Measurements from ENCODE around the gene CNTFR.

GRCh38 chr9:34630402-34631154 lies 41.1 kb upstream of the CNTFR start:
- no peak for TF ChIP-seq CTCF (IDR thresholded peaks at IDR 0.05; ENCODE audit: low read depth, low read length, missing input control)
- TF ChIP-seq, protein P1, sequence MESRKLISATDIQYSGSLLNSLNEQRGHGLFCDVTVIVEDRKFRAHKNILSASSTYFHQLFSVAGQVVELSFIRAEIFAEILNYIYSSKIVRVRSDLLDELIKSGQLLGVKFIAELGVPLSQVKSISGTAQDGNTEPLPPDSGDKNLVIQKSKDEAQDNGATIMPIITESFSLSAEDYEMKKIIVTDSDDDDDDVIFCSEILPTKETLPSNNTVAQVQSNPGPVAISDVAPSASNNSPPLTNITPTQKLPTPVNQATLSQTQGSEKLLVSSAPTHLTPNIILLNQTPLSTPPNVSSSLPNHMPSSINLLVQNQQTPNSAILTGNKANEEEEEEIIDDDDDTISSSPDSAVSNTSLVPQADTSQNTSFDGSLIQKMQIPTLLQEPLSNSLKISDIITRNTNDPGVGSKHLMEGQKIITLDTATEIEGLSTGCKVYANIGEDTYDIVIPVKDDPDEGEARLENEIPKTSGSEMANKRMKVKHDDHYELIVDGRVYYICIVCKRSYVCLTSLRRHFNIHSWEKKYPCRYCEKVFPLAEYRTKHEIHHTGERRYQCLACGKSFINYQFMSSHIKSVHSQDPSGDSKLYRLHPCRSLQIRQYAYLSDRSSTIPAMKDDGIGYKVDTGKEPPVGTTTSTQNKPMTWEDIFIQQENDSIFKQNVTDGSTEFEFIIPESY (IDR thresholded peaks at IDR 0.05) = no peak

Measured in liver (tissue), 2 donors.